K562 (cell line): ENCODE measurements around the gene CSH1.

Experiments
- CHD2 ChIP-seq: IDR thresholded peaks from 2 replicates; pipeline ENCODE4 v1.6.1; 2011; ENCODE audit warnings: low read depth, low read length
- RAD21 ChIP-seq, 2 experiments: fragments of 250-450 bp in 1 of 2; fragments of 450-650 bp in 1 of 2; sonication (Bioruptor Pico) in 1 of 2; formaldehyde crosslinking in 1 of 2; IDR thresholded peaks in 1 of 2; conservative IDR thresholded peaks in 1 of 2; 2 replicates each; pipeline versions ENCODE4 v1.4.0 to v1.8.0; 2020 to 2022; ENCODE audit warnings: mild to moderate bottlenecking in 2 of 2, moderate library complexity in 1 of 2
- SREBF2 ChIP-seq: sonication (generic); formaldehyde crosslinking; IDR thresholded peaks from 2 replicates; pipeline ENCODE4 v1.4.0; 2020; ENCODE audit warnings: mild to moderate bottlenecking, missing genetic modification reagents
- TF ChIP-seq, protein P1 (sequence below), 3 experiments: IDR thresholded peaks in 2 of 3; conservative IDR thresholded peaks in 1 of 3; 2 replicates each; pipeline ENCODE4 v1.5.1; 2011 to 2012; ENCODE audit warnings: low read length in 3 of 3, mild to moderate bottlenecking in 3 of 3, control low read depth in 2 of 3, improper control_type of control experiment in 1 of 3, inconsistent platforms in 1 of 3, low read depth in 1 of 3, mixed read lengths in 1 of 3, moderate library complexity in 1 of 3; ENCODE audit not compliant: insufficient read depth in 2 of 3

DNA sequence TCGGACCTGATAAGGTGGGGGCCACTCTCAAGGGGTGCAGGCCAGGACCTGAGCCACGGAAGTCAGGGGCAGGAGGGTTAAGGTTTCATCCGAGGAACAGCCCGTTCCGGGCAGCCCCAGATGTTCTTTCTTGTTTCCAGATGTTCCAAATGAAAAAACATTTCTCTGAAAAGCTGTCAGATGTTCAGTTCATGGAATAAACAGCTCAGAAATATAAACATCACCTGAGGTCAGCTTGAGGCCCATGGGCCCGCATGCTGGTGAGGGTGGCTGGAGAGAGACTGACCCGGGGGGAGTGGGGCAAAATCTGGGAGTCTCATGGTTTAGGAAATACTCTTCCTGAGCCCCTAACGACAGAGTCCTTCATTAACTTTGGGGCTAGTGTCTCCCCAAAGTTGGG, 37.2 kb upstream of the CSH1 start:
- TF ChIP-seq, protein P1, sequence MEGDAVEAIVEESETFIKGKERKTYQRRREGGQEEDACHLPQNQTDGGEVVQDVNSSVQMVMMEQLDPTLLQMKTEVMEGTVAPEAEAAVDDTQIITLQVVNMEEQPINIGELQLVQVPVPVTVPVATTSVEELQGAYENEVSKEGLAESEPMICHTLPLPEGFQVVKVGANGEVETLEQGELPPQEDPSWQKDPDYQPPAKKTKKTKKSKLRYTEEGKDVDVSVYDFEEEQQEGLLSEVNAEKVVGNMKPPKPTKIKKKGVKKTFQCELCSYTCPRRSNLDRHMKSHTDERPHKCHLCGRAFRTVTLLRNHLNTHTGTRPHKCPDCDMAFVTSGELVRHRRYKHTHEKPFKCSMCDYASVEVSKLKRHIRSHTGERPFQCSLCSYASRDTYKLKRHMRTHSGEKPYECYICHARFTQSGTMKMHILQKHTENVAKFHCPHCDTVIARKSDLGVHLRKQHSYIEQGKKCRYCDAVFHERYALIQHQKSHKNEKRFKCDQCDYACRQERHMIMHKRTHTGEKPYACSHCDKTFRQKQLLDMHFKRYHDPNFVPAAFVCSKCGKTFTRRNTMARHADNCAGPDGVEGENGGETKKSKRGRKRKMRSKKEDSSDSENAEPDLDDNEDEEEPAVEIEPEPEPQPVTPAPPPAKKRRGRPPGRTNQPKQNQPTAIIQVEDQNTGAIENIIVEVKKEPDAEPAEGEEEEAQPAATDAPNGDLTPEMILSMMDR (IDR thresholded peaks at IDR 0.05 in 2 of 3, conservative IDR thresholded peaks at IDR 0.05 in 1 of 3; ENCODE audit: insufficient read depth in 2 of 3, low read depth in 1 of 3, low read length in 3 of 3) = no peak
- TF ChIP-seq RAD21 (CRISPR knock-in tag; conservative IDR thresholded peaks at IDR 0.05 in 1 of 2, IDR thresholded peaks at IDR 0.05 in 1 of 2) = no peak
- TF ChIP-seq CHD2 = no peak
- no peak for TF ChIP-seq SREBF2 (CRISPR knock-in tag)
